Glomerular visceral epithelial cell (primary cell): ENCODE results near the gene RMC1.
A peak's percentile ranks its signal among the peaks of the same experiment; 100 is the strongest.
"Not testable (repeated sequence)": the region's sequence is repeated elsewhere in the genome, so short reads cannot be mapped to it uniquely, and the experiment has no call there.

ENCODE experiments used
- DNase-seq: peaks from one replicate; pipeline ENCODE4 v3.0.0-alpha.2; 2016; ENCODE audit errors: extremely low spot score

The RMC1 gene

DNA sequence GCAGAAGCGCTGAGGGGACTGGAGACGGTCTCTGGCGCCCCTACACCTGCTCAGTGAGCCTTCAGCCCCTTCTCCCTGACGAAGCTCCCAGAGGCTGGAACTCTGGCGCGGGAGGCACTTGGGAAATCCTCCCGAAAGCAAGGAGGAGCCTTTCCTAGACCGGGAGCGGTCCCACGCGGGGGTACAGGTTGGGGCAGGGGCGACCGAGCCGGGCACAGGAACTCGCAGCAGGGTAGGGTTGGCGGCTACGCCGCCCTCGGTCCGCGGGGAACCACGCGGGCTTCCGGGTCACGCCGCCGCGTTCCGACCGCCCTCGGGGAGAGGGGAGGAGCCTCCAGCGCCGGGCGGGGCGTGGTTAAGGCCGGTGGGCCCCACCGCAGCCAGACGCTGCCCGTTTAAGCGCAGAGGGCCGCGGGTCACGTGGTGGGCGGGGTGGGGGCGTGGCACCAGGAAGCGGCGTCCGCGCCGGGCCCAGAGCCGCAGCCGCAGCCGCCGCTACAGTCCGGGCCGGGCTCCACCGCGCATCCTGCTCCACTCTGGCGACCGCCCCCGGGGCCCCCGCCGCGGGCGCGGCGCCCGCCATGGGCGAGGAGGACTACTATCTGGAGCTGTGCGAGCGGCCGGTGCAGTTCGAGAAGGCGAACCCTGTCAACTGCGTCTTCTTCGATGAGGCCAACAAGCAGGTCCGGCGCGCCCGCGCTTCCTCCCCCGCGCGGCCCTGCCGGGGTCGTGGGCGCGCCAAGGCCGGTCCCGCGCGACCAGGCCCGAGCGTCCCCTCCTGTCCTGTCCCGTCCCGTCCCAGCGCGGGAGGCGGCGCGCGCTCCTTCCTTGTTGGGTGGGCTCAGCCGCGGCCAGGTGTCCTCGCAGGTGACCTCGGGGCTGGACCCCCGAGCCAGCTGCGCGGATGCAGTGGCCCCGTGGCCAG lies at the start of gene RMC1:
RMC1 (plus strand) TSS at position 474 of the 925 bp plus-strand sequence; CDS start at position 582, 108 bp downstream.
- peak; percentile 95 for DNase-seq

DNA sequence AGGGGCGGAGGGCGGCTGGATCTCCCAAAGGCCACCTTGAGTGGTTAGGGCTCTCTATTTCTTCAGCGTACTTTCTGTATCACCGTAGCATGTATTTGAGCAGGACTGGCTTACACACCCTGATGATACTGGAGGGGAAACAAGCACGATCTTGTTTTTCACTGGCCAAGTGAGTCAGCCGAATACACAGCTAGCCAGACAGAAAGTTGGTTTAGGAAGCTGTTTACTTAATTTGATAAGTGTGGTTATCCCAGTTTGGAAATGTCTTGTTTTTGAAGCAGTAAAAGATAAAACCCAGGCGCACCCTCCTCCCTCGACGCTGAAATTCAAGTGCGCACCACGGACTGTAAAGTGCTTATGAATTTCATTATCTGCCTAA lies 49.6 kb upstream of the RMC1 start:
- DNase-seq = peak; percentile 25

DNA sequence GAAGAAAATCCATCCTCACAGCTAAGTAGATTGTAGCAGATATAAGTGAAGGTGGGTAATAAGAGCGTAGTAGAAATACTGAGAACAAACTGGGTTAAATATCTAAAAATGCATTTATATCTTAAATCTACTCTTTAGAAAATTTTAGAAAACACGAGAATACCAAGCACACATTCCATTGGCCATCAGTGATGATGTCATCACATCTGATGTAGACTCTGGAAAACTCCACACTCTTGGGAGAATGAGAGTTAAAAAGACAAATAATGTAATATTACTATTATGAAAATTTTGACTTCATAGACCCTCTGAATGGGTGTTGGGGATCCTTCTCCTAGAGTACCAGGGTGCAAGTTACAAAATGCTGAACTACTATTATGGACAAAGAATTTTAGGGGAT lies 46.5 kb upstream of the RMC1 start:
- no peak for DNase-seq

DNA sequence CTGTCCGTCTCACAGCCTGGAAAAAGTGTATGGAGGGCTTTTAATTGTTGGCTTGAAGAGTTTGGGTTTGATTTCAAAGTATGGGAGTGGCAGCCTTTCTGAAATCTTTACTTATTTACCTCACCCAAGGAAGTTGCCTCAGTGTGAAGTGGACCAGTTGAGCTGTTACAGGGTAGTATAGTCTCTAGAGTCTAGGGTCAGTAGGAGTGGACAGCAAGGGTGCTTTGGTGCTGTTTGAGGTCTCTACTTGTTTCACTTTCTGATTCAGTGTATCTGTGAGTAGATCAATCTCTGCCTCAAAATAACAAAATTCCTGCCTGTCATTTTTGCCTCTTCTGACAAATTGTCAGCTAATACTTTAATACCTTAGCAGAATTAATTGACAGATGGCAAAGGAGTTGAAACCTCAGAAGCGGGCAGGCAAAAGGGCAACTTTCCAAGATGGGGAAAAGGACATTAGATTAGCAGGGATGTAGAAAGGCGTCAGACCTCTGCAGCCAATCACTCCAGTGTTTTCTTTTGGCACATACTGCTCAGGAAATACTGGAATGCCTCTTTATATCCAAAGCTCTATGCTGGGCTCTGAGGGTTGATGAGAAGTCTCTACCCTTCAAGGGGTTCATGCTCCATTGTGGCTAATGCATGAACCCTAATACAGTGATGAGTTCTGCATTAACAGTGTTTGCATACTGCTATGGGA lies 44.3 kb upstream of the RMC1 start:
- DNase-seq = no peak

DNA sequence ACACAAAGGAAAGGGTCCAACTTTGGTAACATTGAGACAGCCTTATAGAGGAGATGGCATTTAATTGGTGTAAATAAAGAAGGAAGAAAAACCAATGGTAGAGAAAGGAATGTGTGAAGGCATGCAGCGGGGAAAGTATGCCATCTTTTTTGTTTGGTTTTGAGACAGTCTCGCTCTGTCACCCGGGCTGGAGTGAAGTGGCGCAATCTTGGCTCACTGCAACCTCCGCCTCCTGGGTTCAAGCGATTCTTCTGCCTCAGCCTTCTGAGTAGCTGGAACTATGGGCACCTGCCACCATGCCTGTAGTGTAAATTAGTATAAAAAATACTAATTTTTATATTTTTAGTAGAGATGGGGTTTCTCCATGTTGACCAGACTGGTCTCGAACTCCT lies 43.8 kb upstream of the RMC1 start:
- DNase-seq = no peak

DNA sequence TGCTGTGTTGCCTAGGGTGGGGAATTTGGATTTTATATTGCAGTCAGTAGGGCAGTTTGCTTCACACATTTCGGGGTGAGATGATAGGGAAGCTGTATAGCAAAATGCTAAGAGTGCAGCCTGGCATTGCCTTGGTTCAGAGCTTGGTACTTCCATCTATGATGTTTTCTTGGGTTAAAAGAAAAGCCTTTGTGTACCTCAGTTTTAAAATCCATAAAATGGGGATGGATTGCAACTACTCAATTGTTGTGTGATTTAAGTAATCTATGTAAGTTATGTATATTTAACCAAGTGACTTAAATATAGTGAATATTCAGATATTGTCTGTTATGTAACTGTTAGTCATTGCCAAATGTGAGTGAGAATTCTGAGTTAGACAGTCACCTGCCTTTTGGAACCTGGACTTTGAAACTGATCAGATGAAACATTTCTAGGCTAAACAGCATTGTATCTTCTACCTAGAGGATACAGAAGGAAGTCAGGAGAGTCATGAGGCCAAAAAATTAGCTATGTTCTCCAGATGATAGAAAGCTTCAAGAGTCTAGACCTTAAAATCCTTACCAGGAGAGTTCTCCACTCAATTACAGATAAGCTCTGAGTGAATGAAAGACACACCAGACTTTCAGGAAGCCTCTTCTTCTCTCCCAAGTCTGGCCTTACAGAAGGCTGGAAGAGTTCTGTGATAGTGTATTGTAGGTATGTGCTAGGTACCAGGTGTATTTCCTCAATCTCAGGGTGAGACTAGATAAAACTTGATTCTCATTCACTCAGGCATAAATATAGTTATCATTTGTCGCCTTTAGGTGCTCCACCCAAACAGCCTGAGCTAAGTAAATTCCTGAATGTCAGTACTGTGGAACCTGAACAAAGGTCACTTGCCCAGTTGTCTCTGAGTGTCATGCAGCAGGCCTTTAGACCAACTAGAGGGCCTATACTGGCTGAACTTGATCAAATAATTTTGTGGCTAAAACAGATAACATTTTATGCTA lies 42.7 kb upstream of the RMC1 start:
- DNase-seq = no peak

DNA sequence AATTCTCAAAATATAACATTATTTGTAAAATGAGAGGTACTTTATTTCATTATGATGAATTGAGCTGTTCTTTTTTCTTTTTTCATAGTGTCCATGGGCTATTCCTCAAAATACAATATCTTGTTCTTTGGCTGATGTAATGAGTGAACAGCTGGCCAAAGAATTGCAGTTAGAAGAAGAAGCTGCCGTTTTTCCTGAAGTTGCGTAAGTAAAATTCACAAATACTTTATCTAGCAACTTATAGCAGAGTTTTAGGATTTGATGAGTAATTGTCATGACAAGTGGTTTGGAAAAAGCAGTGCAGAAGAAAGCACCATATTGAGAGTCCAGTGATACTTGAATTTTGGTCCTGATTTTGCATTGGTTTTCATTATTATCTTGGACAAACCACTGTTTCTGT lies 40.4 kb upstream of the RMC1 start:
- no peak for DNase-seq

DNA sequence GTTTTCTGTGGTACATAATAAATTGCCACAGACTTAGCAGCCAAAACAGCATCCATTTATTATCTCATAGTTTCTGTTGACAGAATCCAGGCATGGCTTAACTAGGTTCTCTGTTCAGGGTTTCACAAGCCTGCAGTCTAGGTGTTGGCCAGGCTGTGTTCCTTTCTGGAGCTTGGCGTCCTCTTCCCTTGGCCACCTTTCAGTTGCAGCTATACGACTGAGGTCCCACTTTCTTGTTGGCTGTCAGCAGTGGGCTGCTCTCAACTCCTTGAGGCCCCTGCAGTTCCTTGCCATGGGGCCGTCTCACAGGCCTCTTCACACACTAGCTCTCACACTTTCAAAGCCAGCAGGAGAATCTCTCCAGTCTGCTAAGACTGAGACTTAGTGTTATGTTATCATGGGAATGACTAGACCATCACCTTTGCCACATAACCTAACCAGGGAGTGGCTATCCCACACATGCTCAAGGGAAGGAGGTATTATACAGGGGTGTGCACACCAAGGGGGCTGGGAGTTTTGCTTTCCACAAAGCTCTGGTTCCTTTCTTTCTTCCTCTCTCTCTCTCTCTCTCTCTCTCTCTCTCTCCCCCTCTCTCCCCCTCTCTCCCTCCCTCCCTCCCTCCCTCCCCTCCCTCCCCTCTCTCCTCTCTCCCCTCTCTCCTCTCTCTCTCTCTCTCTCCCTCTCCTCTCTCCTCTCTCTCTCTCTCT lies 34.4 kb upstream of the RMC1 start:
- DNase-seq = no peak

DNA sequence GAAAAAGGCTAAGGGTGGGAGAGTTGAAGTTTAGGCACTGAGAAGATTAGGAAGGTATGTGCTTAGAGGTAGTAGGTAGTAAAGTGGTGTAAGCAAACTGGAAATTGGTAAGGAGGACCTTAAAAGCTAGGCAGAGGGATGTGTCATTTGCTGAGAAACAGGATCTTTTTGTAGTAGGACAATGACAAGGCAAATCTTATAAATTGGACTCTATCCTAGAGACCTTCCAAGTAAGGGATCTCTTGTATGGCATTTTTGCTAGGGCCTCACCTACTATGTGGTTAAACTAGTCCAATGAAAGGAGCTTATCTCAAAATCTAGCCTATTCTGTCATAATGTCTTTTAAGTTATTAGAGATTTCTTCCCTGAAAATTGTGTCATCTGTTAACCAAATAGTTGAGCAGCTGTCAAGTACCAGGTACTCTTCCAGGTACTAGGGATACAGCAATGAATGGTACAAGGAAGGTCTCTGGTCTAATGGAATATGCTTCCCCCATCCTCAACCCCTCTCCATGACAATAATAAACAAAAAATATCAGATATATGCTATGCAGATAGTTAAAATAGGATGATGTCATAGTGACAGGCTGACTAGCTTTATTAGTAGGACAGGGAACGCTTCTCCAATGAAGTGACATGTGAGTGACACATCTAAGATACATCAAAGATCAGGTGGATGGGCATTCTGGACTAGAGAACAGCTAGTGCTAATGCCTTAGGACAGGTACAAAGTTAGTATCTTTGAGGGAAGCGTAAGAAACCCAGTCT lies 32.5 kb upstream of the RMC1 start:
- no peak for DNase-seq

DNA sequence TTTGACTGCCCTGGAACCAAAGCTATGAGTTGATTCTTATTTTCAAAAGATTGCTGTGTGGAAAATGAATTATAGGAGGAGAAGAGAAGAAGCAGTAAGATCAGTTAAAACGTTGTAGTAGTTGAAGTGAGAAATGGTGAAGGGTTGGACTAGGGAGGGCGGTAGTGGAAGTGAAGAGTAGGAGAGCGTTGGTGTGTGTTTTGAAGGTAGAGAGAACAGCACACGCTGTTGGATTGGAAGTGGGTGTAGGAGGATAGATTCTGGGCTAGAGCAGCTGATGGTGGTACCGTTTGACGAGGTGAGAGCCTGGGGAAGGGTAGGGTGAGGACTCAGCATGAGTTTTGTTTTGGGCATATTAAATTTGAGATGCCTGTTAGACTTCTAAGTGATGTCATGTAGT lies 31.8 kb upstream of the RMC1 start:
- no peak for DNase-seq

DNA sequence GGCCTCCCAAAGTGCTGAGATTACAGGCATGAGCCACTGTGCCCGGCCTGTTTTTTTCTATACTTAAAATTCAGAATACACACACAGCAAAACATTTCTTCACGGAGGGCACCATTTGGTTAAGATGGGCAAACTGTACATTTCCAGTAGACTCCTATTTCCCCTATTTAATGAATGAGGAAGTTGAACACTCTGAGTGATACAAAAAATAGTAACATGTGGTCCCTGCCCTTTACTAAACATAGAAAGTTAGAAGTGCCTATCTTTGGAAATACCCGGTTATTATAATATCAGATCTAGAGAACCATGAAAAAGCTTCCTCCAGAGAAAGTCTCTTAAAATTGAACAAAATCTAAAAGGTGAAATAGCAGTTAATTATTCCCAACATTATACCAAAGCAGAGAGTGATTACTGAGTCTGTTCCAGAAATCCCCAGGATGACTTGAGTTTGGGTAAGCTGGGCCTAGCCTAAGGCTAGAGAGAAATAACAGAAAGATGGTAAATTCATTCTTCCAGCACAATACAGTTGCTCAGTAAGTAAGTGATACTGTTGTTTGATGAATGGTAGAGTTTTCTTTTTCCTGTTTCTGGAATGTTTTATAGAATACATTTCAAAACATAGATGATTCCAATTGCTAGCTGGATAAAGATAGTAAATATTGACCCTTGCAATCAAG lies 23.3 kb upstream of the RMC1 start:
- DNase-seq = no peak

DNA sequence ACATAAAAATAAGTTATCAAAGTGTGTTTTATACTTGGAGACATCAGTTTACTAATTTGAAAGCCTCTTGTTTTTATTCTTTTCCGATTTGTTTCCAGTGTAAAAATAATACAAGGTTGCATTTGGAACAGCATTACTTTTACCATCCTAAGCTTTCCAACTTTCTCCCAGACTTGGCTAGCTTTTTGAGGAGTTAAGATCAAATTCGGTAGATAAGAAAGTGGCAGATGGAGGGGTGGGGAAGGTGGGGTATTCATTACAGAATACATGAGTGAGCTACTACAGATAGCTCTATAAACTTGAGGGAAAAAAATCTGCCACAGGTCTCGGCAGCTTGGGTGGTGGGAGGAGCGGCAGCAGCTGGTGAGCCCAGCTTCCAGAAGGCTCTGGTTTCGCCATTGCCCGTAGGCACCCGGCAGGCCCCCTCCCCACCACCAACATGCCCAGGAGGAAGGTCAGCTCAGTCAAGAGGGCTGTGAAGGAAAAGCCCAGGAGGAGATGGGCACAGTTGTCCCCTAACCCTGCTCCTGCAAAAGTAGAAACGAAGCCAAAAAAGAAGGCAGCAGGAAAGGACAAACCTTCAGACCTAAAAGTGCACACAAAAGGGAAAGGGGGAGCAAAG lies 18.6 kb upstream of the RMC1 start:
- DNase-seq = no peak

DNA sequence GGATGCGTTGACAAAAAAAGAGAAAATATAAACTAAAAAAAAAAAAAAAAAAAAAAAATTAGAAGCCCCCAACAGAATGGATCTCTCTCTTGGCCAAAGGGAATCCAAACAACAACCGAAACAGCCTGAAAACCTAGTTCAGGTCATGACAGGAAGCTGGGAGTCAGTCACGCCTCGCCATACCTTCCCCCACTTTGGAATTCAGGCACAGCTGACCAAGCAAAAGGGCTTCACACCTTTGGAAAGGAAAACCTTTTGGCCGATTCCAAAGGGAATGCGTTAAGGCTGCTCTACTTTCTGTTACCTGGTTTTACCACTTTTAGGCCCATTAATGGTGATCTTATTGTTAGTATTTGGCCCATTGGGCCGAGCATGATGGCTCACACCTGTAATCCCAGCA lies 17.9 kb upstream of the RMC1 start:
- DNase-seq = no peak

DNA sequence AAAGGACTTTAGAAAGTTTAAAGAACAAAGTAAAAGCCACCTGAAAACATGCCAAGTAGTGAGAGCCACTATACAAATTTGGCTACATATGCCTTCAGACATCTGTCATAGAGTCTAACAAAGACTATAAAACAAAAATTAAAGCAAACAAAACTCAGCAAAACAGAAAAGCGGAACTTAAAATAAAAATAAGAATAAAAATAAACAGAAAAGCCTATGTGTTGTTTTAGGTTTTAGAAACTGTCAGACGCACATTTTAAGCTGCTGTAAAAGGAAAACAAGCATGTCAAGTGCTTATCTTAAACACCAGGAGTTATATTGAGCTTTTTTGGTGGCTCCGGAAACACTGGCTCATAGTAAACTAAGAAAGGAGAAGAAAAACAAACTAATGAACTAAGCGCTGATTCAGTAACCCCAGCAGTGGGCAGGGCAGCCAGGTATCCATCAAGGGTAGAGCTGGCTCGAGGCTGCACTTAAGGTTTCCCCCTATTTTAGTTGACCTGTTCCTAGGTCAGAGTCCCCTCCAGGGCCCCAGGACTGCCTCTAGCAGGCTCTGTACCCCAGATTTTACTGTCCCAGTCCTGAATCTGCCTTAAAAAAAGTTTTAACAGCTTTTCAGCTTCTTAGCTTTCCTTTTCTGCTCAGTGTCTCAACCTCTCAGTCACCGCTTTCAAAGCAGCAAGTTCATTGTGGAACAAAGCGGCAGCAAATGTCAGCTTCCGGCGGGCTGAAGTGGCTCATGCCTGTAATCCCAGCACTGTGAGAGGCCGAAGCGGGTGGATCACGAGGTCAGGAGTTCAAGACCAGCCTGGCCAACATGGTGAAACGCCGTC lies 15.4 kb upstream of the RMC1 start:
- DNase-seq = no peak

DNA sequence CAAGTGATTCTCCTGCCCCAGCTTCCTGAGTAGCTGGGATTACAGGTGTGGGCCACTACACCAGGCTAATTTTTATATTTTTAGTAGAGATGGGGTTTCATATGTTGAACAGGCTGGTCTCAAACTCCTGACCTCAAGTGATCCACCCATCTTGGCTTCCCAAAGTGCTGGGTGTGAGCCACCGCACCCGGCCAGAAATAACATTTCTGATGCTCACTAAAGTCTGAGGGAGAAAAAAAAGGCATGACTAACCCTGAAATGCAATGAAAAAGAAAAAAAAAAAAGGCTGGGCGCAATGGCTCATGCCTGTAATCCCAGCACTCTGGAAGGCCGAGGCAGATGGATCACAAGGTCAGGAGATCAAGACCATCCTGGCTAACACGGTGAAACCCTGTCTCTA lies 13.7 kb upstream of the RMC1 start:
- not testable (repeated sequence) for DNase-seq

DNA sequence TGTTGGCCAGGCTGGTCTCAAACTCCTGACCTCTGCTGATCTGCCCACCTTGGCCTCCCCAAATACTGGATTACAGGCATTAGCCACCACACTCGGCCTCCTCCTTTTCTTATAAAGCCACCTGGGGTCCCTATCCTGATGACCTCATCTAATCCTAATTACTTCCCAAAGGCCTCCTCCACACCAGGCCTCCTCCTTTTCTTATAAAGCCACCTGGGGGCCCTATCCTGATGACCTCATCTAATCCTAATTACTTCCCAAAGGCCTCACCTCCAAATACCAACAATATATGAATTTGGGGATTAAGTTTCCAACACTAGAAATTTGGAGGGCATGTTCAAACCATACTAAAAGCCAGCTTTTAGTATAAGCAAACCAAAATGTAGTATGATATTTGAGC lies 9.7 kb upstream of the RMC1 start:
- DNase-seq = no peak

DNA sequence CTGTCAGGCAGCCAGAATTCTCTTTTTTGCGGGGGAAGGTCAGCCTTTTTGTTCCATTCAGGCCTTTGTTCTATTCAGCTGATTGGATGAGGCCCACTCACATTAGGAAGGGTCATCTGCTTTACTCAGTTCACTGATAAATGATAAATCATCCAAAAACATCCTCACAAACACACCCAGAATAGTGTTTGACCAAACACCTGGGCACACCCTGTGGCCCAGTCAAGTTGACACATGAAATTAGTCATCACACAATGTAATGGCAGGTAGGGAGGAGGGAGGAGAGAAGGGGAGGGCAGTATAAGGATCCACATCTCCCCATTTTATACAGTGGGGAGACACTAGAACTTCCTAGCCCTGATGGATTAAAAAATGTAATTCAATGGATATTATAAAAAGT lies 8.3 kb upstream of the RMC1 start:
- no peak for DNase-seq

DNA sequence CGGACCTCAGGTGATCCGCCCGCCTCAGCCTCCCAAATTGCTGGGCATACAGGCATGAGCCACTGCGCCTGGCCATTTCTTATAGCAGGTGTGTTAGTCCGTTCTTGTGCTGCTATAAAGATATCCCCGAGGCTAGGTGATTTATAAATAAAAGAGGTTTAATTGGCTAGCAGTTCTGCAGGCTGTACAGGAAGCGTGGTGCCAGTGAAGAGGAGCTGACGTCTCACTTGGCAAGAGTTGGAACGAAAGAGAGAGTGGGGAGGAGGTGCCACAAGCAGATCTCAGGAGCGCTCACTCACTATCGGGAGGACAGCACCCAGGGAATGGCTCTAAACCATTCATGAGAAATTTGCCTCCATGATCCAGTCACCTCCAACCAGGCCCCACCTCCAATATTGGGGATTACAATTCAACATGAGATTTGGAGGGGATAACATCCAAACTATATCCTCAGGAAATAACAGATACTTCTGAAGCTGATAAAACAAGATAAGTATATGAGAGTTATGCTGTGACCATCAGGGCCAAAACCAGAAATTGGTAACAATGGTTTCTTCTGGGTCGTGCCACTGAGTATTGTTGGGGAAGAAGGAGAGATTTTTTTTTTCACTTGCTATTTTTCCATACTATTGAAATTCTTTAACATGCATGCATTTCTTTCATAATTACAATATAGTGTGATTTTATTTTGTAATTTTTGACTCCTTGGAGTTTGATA lies 7.4 kb upstream of the RMC1 start:
- no peak for DNase-seq
